ENCODE measurements around the gene TARBP1. TPM values are rescaled to one million over a fixed set of nuclear protein-coding genes. Genes with fewer than 3 reads are reported as not detected.
A peak's percentile ranks its signal among the peaks of the same experiment; 100 is the strongest.
"Not testable (repeated sequence)": the region's sequence is repeated elsewhere in the genome, so short reads cannot be mapped to it uniquely, and the experiment has no call there.

The TARBP1 gene
- total RNA-seq, 6 donors from 2014 or later: 17.6 to 51.2 (median 25.8) TPM

DNA sequence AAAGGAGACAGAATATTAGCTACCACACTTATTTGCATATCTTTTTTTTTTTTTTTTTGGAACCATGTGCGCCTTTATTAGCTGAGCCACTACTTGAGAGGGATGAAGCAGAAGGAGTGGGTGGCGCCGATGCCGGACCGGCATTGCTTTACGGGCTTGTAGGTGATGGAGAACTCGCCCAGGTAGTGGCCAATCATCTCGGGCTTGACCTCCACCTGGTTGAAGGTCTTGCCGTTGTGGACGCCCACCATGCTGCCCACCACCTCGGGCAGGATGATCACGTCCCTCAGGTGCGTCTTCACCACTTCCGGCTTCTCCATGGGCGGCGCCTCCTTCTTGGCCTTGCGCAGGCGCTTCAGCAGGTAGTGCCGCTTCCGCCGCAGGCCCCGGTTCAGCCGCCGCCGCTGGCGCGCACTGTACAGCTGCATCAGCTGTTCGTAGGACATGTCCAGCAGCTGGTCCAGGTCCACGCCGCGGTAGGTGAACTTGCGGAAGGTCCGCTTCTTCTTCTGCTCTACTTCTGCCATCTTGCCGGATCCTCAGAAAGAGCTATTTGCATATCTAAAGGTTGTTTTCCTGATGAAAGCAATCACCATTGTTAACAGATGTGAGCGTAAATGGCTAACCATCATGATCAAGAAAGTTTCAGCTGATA lies 122.2 kb downstream of the TARBP1 start:
- peak overlapping the region in 3 of 4 donors; percentile 31 to 46 (median 45) for H3K4me3 ChIP-seq

DNA sequence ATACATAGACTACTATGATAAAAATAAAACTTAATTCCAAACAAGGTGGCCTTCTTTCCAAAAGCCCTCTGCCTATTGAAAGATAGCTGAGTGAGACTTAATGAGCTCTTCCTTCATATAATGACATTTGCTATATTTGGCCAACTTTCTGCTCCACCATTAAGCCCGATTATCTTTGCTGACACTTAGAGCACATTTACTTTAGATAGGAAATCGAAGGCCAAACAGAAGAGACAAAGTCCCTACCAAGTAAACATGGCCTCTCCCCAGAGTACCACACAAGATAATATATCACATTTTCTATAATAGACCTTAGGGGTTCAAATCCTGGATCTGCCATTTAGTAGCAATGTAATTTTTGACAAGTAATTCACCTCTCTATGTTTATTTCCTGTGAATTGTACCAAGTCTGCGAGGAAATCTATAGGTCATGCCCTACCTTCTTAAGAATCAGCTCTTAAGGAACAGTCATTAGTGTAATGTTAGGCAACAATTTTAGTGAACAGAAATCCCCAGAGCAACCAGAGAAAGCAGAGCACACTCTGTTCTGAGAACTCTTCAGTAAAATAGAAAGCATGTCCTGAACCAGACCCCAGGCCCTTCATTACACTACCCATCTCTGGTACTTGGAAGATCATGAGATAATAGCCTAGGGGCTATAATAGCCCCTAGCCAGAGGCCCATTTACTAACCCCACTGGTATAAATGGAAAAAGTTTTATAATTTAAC lies 123.0 kb downstream of the TARBP1 start:
- no peak for TF ChIP-seq EP300 (IDR thresholded peaks at IDR 0.05)
- no peak for TF ChIP-seq POLR2A (IDR thresholded peaks at IDR 0.05)
- TF ChIP-seq, protein P1, sequence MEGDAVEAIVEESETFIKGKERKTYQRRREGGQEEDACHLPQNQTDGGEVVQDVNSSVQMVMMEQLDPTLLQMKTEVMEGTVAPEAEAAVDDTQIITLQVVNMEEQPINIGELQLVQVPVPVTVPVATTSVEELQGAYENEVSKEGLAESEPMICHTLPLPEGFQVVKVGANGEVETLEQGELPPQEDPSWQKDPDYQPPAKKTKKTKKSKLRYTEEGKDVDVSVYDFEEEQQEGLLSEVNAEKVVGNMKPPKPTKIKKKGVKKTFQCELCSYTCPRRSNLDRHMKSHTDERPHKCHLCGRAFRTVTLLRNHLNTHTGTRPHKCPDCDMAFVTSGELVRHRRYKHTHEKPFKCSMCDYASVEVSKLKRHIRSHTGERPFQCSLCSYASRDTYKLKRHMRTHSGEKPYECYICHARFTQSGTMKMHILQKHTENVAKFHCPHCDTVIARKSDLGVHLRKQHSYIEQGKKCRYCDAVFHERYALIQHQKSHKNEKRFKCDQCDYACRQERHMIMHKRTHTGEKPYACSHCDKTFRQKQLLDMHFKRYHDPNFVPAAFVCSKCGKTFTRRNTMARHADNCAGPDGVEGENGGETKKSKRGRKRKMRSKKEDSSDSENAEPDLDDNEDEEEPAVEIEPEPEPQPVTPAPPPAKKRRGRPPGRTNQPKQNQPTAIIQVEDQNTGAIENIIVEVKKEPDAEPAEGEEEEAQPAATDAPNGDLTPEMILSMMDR (IDR thresholded peaks at IDR 0.05): no peak
- TF ChIP-seq POLR2AphosphoS5 (IDR thresholded peaks at IDR 0.05): no peak
- no peaks in the 10 kb centered on the region for H3K9me3 ChIP-seq
- no peaks in the 10 kb centered on the region for H3K27me3 ChIP-seq
- no peak overlapping the region for H3K27ac ChIP-seq
- DNase-seq (no peak), ATAC-seq (ENCODE audit: low FRiP score in 2 of 2) (no peak)
- H3K4me1 ChIP-seq: no peaks in the 10 kb centered on the region
- no peaks in the 10 kb centered on the region for H3K36me3 ChIP-seq
- 61 to 71% methylated on average over 3 of the region's 3 CpGs for WGBS, 2 donors
- no peak overlapping the region for H3K4me3 ChIP-seq

More for the DNA sequence above, 122.2 kb downstream of the TARBP1 start:
- H3K27me3 ChIP-seq, H3K9me3 ChIP-seq, H3K4me1 ChIP-seq, H3K36me3 ChIP-seq: not testable (repeated sequence)
- 48 to 67% methylated on average over 27 of the region's 35 CpGs for WGBS, 2 donors
- H3K27ac ChIP-seq: peak overlapping the region in 1 of 4 donors; percentile 16
- peak in 1 of 2 donors; percentile 32 for TF ChIP-seq POLR2AphosphoS5 (IDR thresholded peaks at IDR 0.05)
- TF ChIP-seq POLR2A (IDR thresholded peaks at IDR 0.05): peak in 1 of 4 donors; percentile 51
- DNase-seq: peak; percentile 50 to 93
- ATAC-seq (ENCODE audit: low FRiP score in 2 of 2): peak in 1 of 2 donors; percentile 60

DNA sequence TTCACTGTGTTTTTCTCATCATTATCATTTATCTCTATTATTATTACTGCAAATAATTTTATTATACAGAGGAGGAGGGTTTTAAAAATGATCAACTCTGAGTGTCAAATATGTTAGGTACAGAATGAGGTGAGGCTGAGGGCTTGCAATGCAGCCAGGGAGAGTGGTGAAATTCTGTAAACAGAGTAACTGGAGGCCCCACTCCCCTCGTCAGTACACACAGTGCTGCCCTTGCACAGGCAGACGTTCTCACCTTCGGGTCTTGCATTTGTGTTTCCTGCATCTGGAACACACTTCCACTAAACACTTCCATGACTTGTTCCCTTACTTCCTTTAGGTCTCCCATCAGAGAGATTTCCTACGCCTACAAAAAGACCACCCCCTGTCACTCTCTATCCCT lies 130.0 kb downstream of the TARBP1 start:
- TF ChIP-seq, protein P1 (IDR thresholded peaks at IDR 0.05): no peak
- TF ChIP-seq EP300 (IDR thresholded peaks at IDR 0.05): no peak
- TF ChIP-seq POLR2A (IDR thresholded peaks at IDR 0.05): no peak
- TF ChIP-seq POLR2AphosphoS5 (IDR thresholded peaks at IDR 0.05): no peak
- DNase-seq (no peak), ATAC-seq (ENCODE audit: low FRiP score in 2 of 2) (no peak)
- WGBS, 2 donors: 48 to 67% methylated on average over 4 of the region's 4 CpGs
- Histone ChIP-seq H3K4me3 (no peak overlapping the region), H3K36me3 (no peaks in the 10 kb centered on the region), H3K27me3 (no peaks in the 10 kb centered on the region), H3K9me3 (peaks cover 0 to 4% (median 0%) of the 10 kb centered on the region in 4 donors), H3K27ac (no peak overlapping the region), H3K4me1 (no peaks in the 10 kb centered on the region)

DNA sequence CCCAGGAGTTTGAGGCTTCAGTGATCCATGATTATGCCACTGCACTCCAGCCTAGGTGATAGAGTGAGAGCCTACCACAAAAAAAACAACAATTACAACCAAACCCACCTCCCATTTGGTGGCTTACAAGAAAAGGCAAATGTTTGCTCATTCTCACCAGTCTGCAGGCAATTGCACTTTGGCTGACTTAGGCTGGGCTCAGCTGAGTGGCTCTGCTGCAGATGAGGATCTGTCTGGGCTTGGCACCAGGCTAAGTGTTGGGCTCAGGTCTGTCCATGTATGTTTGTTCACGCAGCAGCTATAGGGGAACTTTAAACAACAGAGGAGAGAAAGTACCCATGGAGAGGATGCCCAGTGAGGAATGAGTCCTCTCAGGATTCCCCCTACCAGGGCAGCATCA lies 133.7 kb downstream of the TARBP1 start:
- ATAC-seq (ENCODE audit: low FRiP score in 2 of 2) (no peak), DNase-seq (no peak)
- WGBS, 2 donors: 82 to 100% methylated on average over 1 of the region's 1 CpG
- no peaks in the 10 kb centered on the region for H3K27me3 ChIP-seq
- no peak overlapping the region for H3K4me3 ChIP-seq
- no peak for TF ChIP-seq POLR2AphosphoS5 (IDR thresholded peaks at IDR 0.05)
- TF ChIP-seq, protein P1 (IDR thresholded peaks at IDR 0.05): no peak
- TF ChIP-seq POLR2A (IDR thresholded peaks at IDR 0.05): no peak
- TF ChIP-seq EP300 (IDR thresholded peaks at IDR 0.05): no peak
- H3K4me1 ChIP-seq: no peaks in the 10 kb centered on the region
- no peaks in the 10 kb centered on the region for H3K36me3 ChIP-seq
- H3K27ac ChIP-seq: no peak overlapping the region
- peaks cover 0 to 4% (median 0%) of the 10 kb centered on the region in 4 donors for H3K9me3 ChIP-seq

DNA sequence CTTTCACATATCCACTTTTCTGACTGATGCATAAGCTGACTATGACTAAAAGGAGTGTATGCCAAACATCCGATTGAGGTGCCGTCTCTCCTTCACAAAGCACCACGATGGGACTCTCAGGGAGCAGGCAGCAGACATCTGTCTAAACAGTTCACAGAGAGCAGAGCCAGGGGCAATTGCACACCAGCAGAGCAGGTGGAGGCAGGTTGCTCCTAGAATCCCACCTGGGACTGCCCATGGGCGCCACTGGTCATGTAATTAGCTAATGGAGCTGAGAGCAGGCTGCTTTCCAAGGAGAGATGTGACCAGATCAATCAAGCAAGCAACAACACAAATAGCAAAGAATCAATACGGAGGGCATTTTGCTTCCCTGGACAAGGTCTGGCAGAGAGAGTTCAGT lies 136.2 kb downstream of the TARBP1 start:
- WGBS, 2 donors: 70 to 82% methylated on average over 5 of the region's 5 CpGs
- no peaks in the 10 kb centered on the region for H3K27me3 ChIP-seq
- no peaks in the 10 kb centered on the region for H3K4me1 ChIP-seq
- H3K36me3 ChIP-seq: no peaks in the 10 kb centered on the region
- TF ChIP-seq, protein P1 (IDR thresholded peaks at IDR 0.05): no peak
- no peak for TF ChIP-seq POLR2AphosphoS5 (IDR thresholded peaks at IDR 0.05)
- no peak for TF ChIP-seq POLR2A (IDR thresholded peaks at IDR 0.05)
- no peak for TF ChIP-seq EP300 (IDR thresholded peaks at IDR 0.05)
- peaks cover 0 to 12% (median 5%) of the 10 kb centered on the region in 4 donors for H3K9me3 ChIP-seq
- no peak overlapping the region for H3K4me3 ChIP-seq
- DNase-seq (no peak), ATAC-seq (ENCODE audit: low FRiP score in 2 of 2) (no peak)
- no peak overlapping the region for H3K27ac ChIP-seq
